Embryonic facial prominence (tissue), 1 donor: Measurements from ENCODE around the gene MT1F.
"Not testable (repeated sequence)": the region's sequence is repeated elsewhere in the genome, so short reads cannot be mapped to it uniquely, and the experiment has no call there.

ENCODE experiments used
- DNase-seq: peaks from one replicate; pipeline ENCODE4 v3.0.0-alpha.2; 2016; ENCODE audit errors: extremely low spot score

MT1F gene

DNA sequence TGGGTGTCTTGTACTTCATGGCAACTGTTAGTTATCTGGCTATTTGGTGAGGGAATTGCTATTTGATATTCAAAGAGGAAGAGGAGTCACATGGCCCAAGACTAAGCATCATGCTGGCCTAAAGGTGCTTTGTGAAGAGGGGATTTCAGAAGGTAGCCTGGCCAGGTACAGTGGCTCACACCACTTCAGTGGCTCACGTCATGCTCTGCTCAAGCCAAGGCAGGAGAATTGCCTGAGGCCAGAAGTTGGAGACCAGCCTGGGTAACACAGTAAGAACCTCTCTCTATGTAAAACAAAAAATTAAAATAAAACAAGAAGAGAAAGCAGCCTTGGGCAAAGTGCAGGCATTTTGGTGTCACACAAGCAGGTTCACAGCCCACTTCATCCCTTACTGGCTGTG, 12.4 kb upstream of the MT1F start:
- DNase-seq = no peak

DNA sequence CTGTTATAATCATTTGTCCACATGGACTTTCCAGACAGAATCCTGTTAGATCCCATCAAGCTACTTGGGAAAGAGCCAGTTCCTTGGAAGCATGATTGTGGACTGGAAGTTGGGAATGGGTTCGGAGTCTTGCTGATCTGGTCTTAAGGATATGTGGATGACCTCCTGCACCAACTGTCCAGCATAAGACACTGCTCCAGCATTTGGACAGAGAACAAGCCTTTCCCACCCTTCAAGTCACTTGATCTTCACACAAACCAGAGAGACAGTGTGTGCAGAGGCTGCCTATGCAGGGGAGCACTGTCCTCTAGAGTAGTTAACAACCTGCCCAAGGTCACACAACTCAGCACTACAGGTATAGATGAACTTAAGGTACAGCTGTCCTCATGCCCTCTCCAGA, 11.9 kb upstream of the MT1F start:
- DNase-seq = no peak

DNA sequence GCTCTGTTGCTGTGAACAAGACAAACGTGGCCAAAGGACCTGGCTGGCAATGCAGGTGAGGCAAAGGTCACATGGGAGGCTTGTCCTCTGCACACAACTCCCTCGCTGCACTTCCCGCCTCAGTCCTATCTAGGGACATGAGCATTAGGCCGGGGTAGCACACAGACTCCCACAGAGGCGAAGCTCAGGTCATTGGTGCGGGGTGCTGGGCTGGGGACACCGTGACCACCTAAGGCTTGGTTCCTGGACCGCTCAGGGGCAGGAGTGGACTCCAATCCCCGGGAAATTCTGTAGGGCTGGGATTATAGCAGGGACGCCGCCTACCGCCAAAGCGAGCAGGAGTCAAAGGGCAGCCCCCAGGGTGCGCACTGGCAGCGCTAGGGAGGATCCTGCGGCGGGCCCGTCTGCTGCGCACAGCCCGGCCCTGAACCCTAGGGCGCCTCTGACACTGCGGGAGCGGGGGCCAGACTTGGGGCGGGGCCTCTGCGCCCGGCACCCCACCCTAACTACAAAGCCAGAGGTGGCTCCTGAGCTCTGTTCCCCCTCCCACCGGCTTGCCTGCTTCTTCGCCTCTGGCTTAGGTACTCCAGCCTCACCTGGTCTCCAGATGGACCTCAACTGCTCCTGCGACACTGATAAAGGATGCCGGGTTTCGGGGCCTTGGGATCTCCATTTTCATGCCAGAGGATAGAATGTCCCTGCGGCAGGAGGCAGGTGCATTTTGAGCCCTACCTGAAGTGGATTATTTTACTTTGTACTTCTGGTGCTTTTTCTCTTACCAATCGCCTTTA, 9.9 kb upstream of the MT1F start:
- DNase-seq = no peak

DNA sequence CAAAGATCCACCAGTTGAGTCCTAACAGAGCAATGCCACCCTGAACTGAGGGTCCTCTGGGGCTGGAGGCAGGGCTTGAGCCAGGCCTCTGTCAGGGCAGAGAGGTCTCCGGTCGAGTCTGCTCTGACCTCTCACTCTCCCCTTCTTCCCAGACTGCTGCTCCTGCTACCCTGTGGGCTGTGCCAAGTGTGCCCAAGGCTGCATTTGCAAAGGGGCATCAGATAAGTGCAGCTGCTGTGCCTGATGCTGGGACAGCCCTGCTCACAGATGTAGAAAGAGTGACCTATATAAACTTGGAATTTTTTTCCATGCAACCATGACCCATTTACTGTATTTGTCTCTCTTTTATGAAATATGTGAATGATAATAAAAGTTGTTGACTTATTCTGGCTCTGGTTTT, 8.5 kb upstream of the MT1F start:
- no peak for DNase-seq

DNA sequence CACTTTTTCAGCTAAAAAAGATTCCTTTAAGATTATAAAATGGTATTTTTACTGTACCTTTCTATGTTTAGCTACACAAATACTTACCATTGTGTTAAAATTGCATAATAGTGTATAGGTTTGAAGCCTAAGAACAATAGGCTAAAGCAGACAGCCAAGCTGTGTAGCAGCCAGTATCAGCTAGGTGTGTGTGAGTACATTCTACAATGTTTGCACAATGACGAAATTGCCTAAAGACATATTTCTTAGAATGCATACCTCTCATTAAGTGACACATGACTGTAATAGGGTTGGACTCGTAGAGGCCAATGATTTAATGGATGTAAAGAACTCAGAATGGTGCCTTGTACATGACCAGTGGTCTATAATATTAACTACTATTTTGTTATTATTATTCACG, 7.9 kb upstream of the MT1F start:
- no peak for DNase-seq

DNA sequence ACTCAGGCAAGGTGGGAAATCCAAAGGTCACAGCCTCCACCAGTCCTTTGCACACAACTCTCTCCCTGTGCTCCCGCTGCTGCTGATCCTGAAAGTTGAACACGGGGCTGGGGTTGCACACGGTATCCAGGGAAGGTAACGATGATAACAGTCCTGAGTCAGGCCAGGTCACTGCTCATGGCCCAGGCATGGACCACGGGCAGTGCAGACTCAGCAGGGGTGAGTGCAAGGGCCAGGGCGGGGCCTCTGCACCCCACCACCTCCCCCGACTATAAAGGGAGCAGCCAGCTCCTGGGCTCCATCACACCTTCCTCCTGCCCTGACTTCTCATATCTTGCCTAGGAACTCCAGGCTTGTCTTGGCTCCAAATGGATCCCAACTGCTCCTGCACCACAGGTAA, 6.2 kb upstream of the MT1F start, which contains the start of gene MT1B:
TSS of gene MT1B (plus strand) at position 301 of the 400 bp plus-strand sequence. CDS start at position 369, 68 bp downstream.
- DNase-seq = no peak

DNA sequence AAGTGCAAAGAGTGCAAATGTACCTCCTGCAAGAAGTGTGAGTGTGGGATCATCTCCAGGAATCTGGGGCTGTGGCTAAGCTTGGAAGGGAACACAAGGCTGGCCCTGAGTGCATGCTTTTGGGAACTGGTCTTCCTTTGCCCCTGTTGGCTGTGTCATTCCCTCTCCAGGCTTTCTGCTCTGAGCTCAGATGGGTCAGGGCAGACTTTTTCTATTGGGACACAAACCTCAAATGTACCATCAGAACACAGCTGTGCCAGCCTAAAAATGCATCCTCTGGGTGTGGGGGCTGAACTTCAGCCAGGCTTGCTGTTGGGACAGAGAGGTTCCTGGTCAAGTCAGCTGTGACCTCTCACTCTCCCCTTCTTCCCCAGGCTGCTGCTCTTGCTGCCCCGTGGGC, 5.2 kb upstream of the MT1F start:
- no peak for DNase-seq

DNA sequence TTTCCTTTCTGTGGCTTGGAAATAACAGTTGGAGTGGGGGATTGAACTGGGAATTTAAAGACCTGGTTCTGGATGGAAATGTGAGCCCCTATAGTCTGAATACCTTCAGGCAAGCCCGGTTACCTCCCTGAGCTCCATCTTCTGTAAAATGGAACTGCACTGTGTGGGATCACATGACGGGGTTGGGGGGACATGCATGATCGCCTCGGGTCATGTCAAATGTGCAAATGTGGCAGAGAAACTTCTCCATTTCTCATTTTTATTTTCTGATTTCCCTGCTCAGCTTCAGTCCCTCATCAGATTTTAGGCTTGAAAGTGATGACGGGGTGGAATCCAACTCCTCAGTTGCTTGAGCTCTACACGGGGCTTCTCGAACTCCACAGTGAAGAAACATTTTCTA, 4.5 kb upstream of the MT1F start:
- DNase-seq = no peak

DNA sequence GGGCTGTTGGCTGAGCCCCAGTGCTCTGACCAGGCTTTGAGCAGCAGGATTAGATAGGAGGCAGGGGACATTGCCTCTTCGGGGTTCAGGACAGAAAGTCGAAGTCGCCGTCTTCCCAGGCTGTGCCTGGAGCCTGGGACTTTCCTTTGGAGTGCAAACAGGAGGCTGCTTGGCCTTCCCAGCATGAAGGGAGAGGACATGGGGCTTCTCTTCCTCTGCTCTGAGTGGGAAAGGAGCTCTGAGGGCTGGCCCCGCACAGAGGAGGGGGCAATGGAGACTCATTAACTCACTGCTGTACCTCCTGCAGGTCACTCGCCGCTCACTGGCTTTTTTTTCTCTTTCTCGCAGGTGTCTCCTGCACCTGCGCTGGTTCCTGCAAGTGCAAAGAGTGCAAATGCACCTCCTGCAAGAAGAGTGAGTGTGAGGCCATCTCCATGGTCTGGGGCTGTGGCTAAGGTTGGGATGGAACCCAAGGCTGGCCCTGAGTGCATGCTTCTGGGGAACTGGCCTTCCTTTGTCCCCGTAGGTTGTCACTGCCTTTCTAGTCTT, 642 bp downstream of the MT1F start:
- DNase-seq = no peak

DNA sequence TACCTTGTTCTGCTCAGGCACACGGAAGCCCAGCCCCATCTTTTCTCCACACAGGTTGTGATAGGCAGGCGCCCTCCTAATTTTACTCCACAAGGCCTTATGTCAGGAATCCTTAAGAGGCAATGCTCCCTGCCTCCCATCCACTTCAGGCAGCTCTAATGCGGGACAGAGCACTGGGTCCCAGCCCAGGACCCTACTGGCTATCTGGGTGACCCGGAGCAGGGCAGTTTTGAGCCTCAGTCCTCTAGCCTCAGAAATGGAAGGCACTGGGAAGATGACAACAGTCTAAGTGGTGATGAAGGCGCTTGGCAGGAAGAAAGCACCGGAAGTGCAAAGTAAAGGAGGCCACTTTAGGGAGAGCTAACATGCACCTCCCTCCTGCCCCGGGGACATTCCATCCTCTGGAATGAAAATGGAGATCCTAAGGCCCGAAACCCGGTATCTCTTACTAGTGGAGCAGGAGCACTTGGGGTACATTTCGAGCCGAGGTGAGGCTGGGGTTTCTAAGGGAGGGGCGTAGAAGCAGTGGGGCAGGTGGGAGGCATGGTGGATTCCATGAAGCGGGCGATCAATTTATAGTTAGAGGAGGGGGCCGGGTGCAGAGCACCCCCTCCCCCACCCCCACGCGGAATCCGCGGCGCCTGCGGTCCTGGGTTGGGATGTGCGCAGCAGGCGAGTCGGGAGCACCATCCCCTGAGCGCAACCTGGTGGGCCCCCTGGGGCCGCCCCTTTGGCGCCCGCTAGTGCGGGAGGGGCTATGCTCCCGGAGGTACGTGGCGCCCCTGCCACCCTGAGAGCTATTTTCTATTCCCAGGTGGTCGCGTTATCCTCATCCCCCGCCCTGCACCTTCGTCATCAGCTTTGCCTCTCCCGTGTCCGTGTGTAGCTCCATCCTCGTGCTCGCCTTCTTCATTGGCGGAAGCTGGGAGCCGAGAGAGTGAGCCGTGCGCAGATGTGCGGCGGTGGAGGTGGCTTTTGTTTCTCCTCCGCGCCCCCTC, 4.9 kb downstream of the MT1F start:
- no peak for DNase-seq

DNA sequence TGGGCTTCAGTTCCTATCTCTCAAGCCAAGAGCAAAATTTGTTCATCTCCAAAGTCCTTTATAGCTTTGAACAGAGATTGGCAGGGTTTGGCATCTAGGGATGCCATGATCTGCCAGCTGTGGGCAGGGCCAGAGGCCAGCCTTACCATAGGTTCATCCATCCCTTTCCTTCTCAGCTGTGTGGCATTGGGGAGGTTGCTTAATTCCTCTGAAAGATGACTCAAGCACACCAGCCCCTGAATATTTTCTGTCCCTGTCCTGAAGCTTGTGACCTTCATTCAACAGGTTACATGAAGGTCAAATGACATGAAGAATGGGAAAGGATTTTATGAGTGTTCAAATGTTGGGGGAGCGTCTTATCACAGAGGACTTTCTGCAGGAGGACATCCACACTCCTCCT, 6.7 kb downstream of the MT1F start:
- DNase-seq = no peak

DNA sequence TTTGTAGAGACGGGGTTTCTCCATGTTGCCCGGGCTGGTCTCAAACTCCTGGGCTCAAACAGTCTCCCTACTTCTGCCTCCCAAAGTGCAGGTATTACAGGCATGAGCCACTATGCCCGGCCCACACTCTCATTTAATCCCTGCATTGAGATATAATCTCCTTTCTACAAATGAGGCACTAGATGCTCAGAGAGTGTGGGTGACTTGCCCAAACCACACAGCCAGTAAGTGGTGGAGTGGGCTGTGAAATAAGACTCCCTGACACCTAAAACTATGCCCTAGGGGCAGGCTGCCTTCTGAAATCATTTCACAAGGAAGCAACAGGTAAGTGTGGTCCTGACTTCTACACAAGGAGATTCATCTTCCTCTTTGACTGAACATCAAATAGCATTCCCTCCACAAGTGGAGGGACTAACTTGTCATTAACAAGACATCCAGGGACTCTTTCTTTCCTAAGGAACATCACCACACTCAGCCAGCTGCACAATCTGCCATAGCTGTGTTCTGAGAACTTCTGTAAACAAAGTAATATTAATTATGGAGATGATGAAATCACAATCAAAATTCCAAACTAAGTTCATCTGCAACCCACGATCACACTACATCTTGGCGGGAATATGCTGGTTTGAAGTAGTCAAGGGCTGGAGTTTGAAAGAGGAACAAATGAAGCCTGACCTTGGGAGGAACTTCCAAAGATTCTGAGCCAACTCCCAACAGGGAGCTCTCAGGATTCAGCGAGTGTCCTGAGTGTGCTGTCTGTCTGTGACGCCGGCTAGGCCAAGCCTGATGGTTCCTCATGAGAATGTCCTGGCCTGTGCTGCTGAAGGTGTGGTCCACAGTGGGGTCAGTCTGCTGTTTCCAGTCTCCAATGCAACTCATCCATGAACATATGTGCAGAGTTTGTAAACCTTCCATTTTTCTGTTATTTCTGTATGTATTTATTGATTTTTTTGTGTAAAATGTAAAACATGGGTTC, 7.8 kb downstream of the MT1F start:
- DNase-seq = not testable (repeated sequence)

DNA sequence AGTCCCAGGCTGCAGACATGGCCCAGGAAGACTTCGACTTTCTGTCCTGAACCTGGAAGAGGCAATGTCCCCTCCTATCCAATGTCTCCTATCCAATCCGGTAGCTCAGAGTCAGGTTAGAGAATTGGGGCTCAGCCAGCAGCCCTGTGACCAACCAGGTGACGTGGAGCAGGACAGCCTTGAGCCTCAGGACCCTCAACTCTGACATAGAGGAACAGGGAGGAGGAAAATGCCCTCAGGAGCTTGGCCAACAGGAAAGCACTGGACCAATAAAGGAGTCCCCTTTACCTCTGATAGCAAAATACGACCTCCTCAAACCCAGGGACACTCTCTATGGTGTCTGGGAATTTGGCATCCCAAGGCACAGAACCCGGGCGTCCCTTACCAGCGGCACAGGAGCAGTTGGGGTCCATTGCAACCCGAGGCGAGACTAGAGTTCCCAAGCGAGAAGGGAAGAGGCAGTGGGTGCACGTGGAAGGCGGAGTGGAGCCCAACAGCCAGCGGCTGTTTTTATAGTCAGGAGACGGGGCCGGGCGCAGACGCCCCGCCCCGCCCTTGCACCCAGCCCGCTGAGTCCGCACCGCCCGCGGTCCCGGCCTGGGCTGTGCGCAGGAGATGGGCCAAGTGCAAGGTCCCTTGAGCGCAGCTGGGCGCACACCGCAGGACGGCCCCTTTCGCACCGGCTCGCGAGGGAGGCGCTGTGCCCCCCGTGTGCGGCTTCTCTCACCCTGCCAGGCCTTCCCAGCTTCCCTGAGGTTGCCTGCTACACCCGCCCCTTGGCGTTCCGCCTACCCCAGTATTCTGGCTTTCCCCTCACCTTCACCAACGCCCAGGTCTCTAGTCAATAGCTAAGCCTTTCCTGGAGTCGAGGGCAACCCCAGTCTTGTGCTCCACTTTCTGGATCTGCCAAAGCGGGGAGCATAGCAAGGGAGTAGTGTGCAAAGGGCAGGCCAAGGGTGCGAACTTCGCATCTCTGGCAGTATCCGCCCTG, 10.1 kb downstream of the MT1F start, which contains the start of gene MT1G:
TSS of gene MT1G (minus strand) at position 485 of the 991 bp plus-strand sequence. CDS start at position 413, 72 bp downstream.
- no peak for DNase-seq

DNA sequence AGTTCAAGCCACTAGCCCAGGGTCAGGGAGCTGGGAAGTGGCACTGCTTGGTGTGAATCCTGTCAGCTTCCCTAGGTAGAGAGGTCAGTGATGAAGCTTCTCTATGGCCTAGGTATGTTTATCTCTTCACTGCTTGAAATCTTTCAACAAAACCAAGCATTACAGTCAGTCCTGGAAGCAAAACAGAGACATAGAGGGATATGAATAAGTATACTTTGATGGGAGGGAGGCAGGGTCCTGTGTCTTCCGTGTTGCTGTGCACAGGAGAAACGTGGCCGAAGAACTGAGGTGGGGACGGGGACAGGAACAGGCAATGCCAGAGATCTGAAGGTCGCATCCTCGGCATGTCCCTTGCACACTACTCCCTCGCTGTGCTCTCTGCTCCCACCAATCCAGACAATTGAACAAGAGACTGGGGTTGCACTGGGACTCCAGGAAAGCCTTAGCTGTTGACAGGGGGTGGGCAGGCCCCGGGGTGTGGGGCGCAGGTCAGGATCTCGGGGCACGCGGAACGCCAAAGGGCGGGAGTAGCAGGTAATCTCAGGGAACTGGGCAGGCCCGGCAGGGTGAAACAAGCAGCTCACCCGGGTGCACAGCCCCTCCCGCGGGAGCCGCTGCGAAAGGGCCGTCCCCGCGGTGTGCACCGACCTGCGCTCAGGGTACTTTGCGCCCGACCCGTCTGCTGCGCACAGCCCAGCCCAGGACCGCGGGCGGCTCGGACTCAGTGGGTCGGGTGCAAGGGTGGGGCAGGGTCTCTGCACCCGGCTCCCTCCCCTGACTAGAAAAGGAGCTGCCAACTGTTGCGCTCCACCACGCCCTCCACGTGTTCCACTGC, 11.5 kb downstream of the MT1F start, which contains the start of gene MT1H:
TSS of gene MT1H (plus strand) at position 810 of the 835 bp plus-strand sequence. CDS start 71 bp downstream, outside the sequence.
- DNase-seq = no peak

DNA sequence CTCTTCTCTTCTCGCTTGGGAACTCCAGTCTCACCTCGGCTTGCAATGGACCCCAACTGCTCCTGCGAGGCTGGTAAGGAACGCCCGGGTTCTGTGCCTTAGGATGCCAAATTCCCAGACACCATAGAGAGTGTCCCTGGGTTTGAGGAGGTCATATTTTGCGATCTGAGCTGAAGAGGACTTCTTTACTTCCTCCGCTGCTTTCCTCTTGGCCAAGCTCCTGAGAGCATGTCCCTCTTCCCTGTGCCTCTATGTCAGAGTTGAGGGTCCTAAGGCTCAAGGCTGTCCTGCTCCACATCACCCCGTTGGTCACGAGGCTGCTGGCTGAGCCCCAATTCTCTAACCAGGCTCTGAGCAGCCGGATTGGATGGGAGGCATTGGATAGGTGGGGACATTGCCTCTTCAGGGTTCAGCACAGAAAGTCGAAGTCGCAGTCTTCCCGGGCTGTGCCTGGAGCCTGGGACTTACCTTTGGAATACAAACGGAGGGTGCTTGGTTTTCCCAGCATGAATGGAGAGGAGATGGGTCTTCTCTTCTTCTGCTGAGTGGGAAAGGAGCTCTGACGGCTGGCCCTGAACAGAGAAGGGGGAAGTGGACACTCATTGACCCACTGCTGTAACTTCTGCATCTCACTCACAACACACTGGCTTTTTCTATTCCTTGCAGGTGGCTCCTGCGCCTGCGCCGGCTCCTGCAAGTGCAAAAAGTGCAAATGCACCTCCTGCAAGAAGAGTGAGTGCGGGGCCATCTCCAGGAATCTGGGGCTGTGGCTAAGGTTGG, 12.3 kb downstream of the MT1F start:
- DNase-seq = no peak

DNA sequence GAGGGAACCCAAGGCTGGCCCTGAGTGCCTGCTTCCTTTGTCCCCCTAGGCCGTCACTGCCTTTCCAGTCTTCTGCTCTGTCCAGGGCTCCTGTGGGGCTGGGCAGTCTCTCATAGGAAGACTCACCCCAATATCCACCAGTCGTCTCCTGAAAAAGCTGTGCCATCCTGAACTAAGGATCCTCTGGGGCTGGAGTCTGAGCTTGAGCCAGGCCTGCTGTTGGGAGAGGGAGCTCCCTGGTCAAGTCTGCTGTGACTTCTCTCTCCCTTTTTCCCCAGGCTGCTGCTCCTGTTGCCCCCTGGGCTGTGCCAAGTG, 12.8 kb downstream of the MT1F start:
- no peak for DNase-seq

DNA sequence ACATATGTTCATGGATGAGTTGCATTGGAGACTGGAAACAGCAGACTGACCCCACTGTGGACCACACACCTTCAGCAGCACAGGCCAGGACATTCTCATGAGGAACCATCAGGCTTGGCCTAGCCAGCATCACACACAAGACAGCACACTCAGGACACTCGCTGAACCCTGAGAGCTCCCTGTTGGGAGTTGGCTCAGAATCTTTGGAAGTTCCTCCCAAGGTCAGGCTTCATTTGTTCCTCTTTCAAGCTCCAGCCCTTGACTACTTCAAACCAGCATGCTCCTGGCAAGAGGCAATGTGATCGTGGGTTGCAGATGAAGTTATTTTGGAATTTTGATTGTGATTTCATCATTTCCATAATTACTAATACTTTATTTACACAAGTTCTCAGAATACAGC, 13.9 kb downstream of the MT1F start:
- DNase-seq = not testable (repeated sequence)

DNA sequence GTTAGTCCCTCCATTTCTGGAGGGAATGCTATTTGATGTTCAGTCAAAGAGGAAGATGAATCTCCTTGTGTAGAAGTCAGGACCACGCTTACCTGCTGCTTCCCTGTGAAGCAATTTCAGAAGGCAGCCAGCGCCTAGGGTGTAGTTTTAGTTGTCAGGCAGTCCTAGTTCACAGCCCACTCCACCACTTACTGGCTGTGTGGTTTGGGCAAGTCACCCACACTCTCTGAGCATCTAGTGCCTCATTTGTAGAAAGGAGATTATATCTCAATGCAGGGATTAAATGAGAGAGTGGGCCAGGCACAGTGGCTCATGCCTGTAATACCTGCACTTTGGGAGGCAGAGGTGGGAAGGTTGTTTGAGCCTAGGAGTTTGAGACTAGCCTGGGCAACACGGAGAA, 14.4 kb downstream of the MT1F start:
- DNase-seq = not testable (repeated sequence)
